HL-60 (cell line): Measurements from ENCODE around the gene ZNF746.

Experiments used
- DNase-seq, 2 experiments: peaks; one replicate each; pipeline ENCODE4 v3.0.0-alpha.2; 2010 to 2020; ENCODE audit warnings: low read depth in 1 of 2, low spot score in 1 of 2
- H3K27ac ChIP-seq: fragments of 250-450 bp; sonication (Bioruptor Pico); replicated peaks from 2 replicates; pipeline ENCODE4 v1.5.1; 2020; ENCODE audit warnings: mild to moderate bottlenecking, moderate library complexity
- H3K27me3 ChIP-seq: fragments of 250-450 bp; sonication (Bioruptor Pico); 2 replicates; pipeline ENCODE4 v1.5.1; 2021; ENCODE audit warnings: mild to moderate bottlenecking, moderate library complexity; ENCODE audit not compliant: insufficient read depth, poor library complexity, severe bottlenecking
- H3K4me3 ChIP-seq: replicated peaks from 2 replicates; pipeline ENCODE4 v1.5.1; 2011; ENCODE audit warnings: mild to moderate bottlenecking, control low read depth, low read length; ENCODE audit not compliant: insufficient read depth
- GABPA ChIP-seq: IDR thresholded peaks from 2 replicates; pipeline ENCODE4 v1.6.1; 2012; ENCODE audit warnings: low read depth
- POLR2AphosphoS5 ChIP-seq: IDR thresholded peaks from 2 replicates; pipeline ENCODE4 v1.6.1; 2012; ENCODE audit warnings: low read depth
- SPI1 ChIP-seq: IDR thresholded peaks from 2 replicates; pipeline ENCODE4 v1.6.1; 2012; ENCODE audit warnings: low read depth, mild to moderate bottlenecking, borderline replicate concordance
- TF ChIP-seq, protein P1 (sequence below): IDR thresholded peaks from one replicate; pipeline ENCODE4 v1.5.1; 2011; ENCODE audit warnings: low read length, control low read depth, inconsistent platforms; ENCODE audit not compliant: insufficient read depth
- TF ChIP-seq, protein P2 (sequence below): IDR thresholded peaks from 2 replicates; pipeline ENCODE4 v1.6.1; 2012; ENCODE audit warnings: low read depth; ENCODE audit not compliant: insufficient replicate concordance

Gene ZNF746

DNA sequence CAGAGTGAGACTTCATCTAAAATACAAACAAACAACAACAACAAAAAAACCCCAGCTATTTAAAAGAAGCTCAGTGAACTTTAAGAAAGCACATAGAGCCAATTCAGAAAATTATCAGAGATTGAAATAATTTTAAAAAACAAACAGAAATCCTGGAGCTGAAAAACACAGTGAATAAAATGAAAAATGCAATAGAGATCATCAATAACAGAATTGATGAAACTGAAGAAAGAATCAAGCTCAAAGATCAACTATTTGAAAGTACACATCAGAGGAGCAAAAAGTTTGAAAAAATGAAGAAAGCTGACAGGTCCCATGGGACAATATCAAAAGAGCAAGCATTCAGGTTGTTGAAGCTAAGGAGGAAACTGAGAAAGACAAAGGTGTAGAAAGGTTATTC, 12.2 kb upstream of the ZNF746 start:
- TF ChIP-seq GABPA (no peak), POLR2AphosphoS5 (no peak), SPI1 (no peak)
- TF ChIP-seq, protein P1, sequence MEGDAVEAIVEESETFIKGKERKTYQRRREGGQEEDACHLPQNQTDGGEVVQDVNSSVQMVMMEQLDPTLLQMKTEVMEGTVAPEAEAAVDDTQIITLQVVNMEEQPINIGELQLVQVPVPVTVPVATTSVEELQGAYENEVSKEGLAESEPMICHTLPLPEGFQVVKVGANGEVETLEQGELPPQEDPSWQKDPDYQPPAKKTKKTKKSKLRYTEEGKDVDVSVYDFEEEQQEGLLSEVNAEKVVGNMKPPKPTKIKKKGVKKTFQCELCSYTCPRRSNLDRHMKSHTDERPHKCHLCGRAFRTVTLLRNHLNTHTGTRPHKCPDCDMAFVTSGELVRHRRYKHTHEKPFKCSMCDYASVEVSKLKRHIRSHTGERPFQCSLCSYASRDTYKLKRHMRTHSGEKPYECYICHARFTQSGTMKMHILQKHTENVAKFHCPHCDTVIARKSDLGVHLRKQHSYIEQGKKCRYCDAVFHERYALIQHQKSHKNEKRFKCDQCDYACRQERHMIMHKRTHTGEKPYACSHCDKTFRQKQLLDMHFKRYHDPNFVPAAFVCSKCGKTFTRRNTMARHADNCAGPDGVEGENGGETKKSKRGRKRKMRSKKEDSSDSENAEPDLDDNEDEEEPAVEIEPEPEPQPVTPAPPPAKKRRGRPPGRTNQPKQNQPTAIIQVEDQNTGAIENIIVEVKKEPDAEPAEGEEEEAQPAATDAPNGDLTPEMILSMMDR: no peak
- TF ChIP-seq, protein P2, sequence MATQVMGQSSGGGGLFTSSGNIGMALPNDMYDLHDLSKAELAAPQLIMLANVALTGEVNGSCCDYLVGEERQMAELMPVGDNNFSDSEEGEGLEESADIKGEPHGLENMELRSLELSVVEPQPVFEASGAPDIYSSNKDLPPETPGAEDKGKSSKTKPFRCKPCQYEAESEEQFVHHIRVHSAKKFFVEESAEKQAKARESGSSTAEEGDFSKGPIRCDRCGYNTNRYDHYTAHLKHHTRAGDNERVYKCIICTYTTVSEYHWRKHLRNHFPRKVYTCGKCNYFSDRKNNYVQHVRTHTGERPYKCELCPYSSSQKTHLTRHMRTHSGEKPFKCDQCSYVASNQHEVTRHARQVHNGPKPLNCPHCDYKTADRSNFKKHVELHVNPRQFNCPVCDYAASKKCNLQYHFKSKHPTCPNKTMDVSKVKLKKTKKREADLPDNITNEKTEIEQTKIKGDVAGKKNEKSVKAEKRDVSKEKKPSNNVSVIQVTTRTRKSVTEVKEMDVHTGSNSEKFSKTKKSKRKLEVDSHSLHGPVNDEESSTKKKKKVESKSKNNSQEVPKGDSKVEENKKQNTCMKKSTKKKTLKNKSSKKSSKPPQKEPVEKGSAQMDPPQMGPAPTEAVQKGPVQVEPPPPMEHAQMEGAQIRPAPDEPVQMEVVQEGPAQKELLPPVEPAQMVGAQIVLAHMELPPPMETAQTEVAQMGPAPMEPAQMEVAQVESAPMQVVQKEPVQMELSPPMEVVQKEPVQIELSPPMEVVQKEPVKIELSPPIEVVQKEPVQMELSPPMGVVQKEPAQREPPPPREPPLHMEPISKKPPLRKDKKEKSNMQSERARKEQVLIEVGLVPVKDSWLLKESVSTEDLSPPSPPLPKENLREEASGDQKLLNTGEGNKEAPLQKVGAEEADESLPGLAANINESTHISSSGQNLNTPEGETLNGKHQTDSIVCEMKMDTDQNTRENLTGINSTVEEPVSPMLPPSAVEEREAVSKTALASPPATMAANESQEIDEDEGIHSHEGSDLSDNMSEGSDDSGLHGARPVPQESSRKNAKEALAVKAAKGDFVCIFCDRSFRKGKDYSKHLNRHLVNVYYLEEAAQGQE: no peak
- Histone ChIP-seq H3K27ac (no peak overlapping the region), H3K4me3 (no peak overlapping the region), H3K27me3 (no peaks in the 10 kb centered on the region)
- no peak for DNase-seq

DNA sequence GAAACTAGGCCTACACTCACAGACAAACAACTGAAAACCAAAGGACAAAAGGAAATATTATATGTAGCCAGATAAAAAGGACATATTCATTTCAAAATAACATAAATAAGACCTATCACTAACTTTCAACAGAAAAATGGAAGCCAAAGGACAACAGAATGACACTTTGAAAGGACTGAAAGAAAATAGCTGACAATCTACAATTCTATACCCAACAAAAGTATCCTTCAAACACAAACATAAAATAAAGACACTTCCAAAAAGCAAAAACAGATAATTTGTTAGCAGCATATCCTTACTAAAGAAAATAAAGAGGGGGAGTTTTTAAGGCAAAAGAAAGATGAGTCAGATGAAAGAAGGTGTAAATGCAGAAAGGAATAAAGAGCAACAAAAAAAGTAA, 7.9 kb upstream of the ZNF746 start:
- Histone ChIP-seq H3K27ac (no peak overlapping the region), H3K27me3 (no peaks in the 10 kb centered on the region), H3K4me3 (no peak overlapping the region)
- DNase-seq: no peak
- TF ChIP-seq POLR2AphosphoS5 (no peak), SPI1 (no peak), GABPA (no peak)
- TF ChIP-seq, protein P2: no peak
- TF ChIP-seq, protein P1: no peak

DNA sequence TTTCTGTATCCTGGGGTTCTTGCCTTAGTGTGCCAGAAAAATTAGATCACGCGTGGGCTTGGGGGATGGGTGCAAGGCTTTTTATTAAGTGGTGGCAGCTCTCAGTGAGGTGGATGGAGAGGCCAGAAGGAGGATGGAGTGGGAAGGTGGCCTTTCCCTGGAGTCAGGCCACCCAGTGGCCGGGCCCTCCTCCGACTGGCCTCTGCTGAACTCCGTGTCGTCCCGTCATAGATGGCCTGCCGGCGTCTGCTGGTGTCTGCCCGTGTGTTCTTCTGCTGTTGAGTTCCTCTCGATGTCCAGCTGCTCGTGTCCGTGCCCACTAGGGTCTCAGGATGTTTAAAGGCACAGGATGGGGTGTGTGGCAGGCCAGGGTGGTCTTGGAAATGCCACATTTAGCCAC, 4.0 kb upstream of the ZNF746 start:
- Histone ChIP-seq H3K4me3 (no peak overlapping the region), H3K27ac (no peak overlapping the region), H3K27me3 (no peaks in the 10 kb centered on the region)
- TF ChIP-seq GABPA (no peak), SPI1 (no peak), POLR2AphosphoS5 (no peak)
- TF ChIP-seq, protein P2: no peak
- TF ChIP-seq, protein P1: no peak
- DNase-seq: no peak
